Measurements from ENCODE around the gene FAM216B. TPM values are rescaled to one million over a fixed set of nuclear protein-coding genes. Genes with fewer than 3 reads are reported as not detected.

Gene FAM216B
- total RNA-seq, 3 donors from 2014 or later (not counting 1 experiment from before 2014, with no cell fraction given): not detected

DNA sequence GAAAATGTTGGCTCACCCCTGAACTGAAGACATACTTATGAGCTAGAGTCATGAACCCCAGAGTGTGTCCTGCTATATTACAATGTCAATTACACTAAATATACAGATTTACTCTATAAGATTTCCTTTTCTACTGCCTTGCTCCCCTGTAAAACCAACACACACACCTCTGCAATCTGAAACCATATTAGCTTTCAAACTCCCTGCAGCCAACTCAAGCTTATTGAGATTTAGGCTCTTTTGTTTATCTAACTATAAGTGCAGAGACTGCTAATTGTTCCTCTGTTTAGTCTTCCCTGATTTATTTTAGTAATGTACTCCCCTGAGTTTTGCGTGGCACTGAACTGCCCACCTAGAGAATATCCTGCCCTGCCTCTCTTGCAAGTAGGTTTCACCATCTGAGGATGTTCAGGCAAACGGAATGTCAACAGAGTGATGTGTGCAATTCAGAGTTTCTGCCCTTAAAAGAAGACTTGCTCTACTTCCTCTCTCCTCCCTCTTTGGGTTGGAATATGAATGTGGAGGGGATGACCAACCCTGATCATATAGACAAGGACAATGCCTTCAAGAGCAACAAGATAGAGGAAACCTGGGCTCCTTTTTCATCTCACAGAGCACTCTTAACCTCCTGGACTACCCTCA, 22.3 kb downstream of the FAM216B start:
- Histone ChIP-seq H3K4me1 (ENCODE audit: control insufficient read depth, insufficient read depth, low read length) (peaks cover 7% of the 10 kb centered on the region), H3K27me3 (ENCODE audit: control insufficient read depth, insufficient read depth, low read length) (no peaks in the 10 kb centered on the region), H3K27ac (ENCODE audit: low read length) (no peak overlapping the region), H3K36me3 (ENCODE audit: control insufficient read depth, insufficient read depth, low read length) (no peaks in the 10 kb centered on the region), H3K4me3 (ENCODE audit: low read length) (no peak overlapping the region), H3K9me3 (ENCODE audit: control insufficient read depth, insufficient read depth, low read length) (no peaks in the 10 kb centered on the region)
- H3K9me3 Mint-ChIP-seq: no peaks in the 10 kb centered on the region
- H3K4me3 Mint-ChIP-seq: no peak overlapping the region
- 85% methylated on average over 2 of the region's 2 CpGs for WGBS (ENCODE audit: insufficient coverage)
- H3K27me3 Mint-ChIP-seq (ENCODE audit: low read depth in 2 of 2): no peaks in the 10 kb centered on the region
- H3K27ac Mint-ChIP-seq: no peak overlapping the region
- no peak for DNase-seq
- no peak for ATAC-seq
- TF ChIP-seq, protein P1, sequence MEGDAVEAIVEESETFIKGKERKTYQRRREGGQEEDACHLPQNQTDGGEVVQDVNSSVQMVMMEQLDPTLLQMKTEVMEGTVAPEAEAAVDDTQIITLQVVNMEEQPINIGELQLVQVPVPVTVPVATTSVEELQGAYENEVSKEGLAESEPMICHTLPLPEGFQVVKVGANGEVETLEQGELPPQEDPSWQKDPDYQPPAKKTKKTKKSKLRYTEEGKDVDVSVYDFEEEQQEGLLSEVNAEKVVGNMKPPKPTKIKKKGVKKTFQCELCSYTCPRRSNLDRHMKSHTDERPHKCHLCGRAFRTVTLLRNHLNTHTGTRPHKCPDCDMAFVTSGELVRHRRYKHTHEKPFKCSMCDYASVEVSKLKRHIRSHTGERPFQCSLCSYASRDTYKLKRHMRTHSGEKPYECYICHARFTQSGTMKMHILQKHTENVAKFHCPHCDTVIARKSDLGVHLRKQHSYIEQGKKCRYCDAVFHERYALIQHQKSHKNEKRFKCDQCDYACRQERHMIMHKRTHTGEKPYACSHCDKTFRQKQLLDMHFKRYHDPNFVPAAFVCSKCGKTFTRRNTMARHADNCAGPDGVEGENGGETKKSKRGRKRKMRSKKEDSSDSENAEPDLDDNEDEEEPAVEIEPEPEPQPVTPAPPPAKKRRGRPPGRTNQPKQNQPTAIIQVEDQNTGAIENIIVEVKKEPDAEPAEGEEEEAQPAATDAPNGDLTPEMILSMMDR (IDR thresholded peaks at IDR 0.05): no peak
- H3K4me1 Mint-ChIP-seq: no peaks in the 10 kb centered on the region
- intact Hi-C loops (cut with micrococcal nuclease): no loop called here
- H3K36me3 Mint-ChIP-seq: no peaks in the 10 kb centered on the region

DNA sequence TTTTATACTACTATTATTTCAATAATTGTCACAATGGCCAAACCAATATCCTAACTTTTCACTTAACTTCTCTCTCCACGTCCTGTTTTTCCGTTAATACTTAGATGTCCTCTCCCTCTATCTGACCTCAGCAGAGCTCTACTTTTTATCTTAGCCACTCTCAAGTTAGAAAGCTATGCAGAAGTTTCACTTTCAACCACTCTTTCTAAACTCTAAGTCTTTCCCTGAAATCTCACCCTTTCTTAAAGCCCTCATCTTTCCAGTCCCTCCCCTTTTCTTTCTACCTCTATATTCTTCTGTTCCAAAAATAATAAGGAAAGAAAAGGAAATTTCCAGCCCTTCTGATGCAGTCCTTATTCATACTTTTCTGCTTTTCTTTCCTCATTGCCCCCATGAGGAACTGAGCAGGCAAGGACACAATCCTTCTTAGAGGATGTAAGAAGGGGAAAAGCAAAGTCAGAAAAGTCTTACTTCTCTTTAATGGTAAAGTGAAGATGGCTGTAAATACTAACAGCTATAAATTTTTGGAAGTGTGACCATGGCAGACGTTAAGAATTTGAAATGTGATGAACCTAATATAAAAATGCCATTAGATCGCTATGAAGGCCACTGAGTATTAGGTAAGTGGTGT, 23.0 kb downstream of the FAM216B start:
- Histone ChIP-seq H3K4me3 (ENCODE audit: low read length) (no peak overlapping the region), H3K4me1 (ENCODE audit: control insufficient read depth, insufficient read depth, low read length) (peaks cover 7% of the 10 kb centered on the region), H3K27me3 (ENCODE audit: control insufficient read depth, insufficient read depth, low read length) (no peaks in the 10 kb centered on the region), H3K27ac (ENCODE audit: low read length) (no peak overlapping the region), H3K36me3 (ENCODE audit: control insufficient read depth, insufficient read depth, low read length) (no peaks in the 10 kb centered on the region), H3K9me3 (ENCODE audit: control insufficient read depth, insufficient read depth, low read length) (no peaks in the 10 kb centered on the region)
- DNase-seq: no peak
- Mint-ChIP-seq H3K36me3 (no peaks in the 10 kb centered on the region), H3K4me3 (no peak overlapping the region), H3K27me3 (ENCODE audit: low read depth in 2 of 2) (no peaks in the 10 kb centered on the region), H3K9me3 (no peaks in the 10 kb centered on the region), H3K27ac (no peak overlapping the region), H3K4me1 (no peaks in the 10 kb centered on the region)
- intact Hi-C loops (cut with micrococcal nuclease): no loop called here
- ATAC-seq: no peak
- TF ChIP-seq, protein P1 (IDR thresholded peaks at IDR 0.05): no peak
- WGBS (ENCODE audit: insufficient coverage): 60% methylated on average over 4 of the region's 4 CpGs

DNA sequence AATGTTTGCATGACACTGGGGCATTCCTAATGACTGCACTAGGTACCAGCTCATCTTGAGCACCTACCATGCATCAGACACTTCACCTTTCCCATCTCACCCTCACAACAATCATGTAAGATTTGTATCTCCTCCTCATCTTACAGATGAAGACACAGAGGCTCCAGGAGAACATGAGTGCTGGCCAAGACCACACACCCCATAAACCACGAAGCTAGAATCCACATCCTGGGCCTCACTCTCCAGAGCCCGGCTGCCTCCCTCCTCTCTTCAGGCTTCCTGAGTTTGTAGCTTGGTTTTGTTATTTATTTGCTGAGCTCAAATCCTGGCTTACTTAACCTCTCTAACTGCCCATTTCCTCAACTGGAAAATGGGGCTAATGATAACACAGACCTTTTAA, 25.9 kb downstream of the FAM216B start:
- no peaks in the 10 kb centered on the region for H3K36me3 Mint-ChIP-seq
- ATAC-seq (no peak), DNase-seq (no peak)
- H3K9me3 ChIP-seq (ENCODE audit: control insufficient read depth, insufficient read depth, low read length): no peaks in the 10 kb centered on the region
- H3K4me1 Mint-ChIP-seq: no peaks in the 10 kb centered on the region
- H3K36me3 ChIP-seq (ENCODE audit: control insufficient read depth, insufficient read depth, low read length): no peaks in the 10 kb centered on the region
- no CpG with 5 or more reads among the region's 2 CpGs for WGBS (ENCODE audit: insufficient coverage)
- intact Hi-C loops (cut with micrococcal nuclease): no loop called here
- peaks cover 7% of the 10 kb centered on the region for H3K4me1 ChIP-seq (ENCODE audit: control insufficient read depth, insufficient read depth, low read length)
- no peak overlapping the region for H3K27ac Mint-ChIP-seq
- no peaks in the 10 kb centered on the region for H3K9me3 Mint-ChIP-seq
- H3K4me3 ChIP-seq (ENCODE audit: low read length): no peak overlapping the region
- H3K27me3 ChIP-seq (ENCODE audit: control insufficient read depth, insufficient read depth, low read length): no peaks in the 10 kb centered on the region
- no peak overlapping the region for H3K27ac ChIP-seq (ENCODE audit: low read length)
- H3K4me3 Mint-ChIP-seq: no peak overlapping the region
- H3K27me3 Mint-ChIP-seq (ENCODE audit: low read depth in 2 of 2): no peaks in the 10 kb centered on the region
- TF ChIP-seq, protein P1 (IDR thresholded peaks at IDR 0.05): no peak

Measured in natural killer cell (primary cell).